CD1c-positive myeloid dendritic cell (primary cell): ENCODE measurements around the gene SFT2D3.

ENCODE experiments used
- DNase-seq: peaks from one replicate; pipeline ENCODE4 v3.0.0-alpha.2; 2016; ENCODE audit errors: extremely low spot score

Gene SFT2D3

GRCh38 chr2:127664065-127664894 lies 37.0 kb upstream of the SFT2D3 start:
- no peak for DNase-seq

- DNase-seq = no peak
These were observed 36.4 kb upstream of the SFT2D3 start for GRCh38 chr2:127664895-127665225.

GRCh38 chr2:127665267-127665893 lies 35.9 kb upstream of the SFT2D3 start:
- DNase-seq = no peak

- DNase-seq = no peak
These were observed 32.2 kb upstream of the SFT2D3 start for GRCh38 chr2:127669056-127669455.

GRCh38 chr2:127670055-127670956 lies 31.0 kb upstream of the SFT2D3 start:
- no peak for DNase-seq

GRCh38 chr2:127670957-127671290 lies 30.4 kb upstream of the SFT2D3 start:
- no peak for DNase-seq

GRCh38 chr2:127671557-127672302 lies 29.6 kb upstream of the SFT2D3 start:
- DNase-seq = no peak

GRCh38 chr2:127672341-127673224 lies 28.7 kb upstream of the SFT2D3 start:
- DNase-seq = peak; percentile 38

GRCh38 chr2:127673291-127674069 lies 27.8 kb upstream of the SFT2D3 start:
- DNase-seq = no peak

- DNase-seq = peak; percentile 11
These were observed 26.8 kb upstream of the SFT2D3 start for GRCh38 chr2:127674241-127675209.

GRCh38 chr2:127675331-127676261 lies 25.7 kb upstream of the SFT2D3 start, which contains the start of gene LIMS2:
Gene LIMS2, minus strand, starts transcription at chr2:127675530. Its CDS starts 506 bp downstream, at chr2:127675024.
- peak; percentile 9 for DNase-seq

- DNase-seq = no peak
These were observed 24.4 kb upstream of the SFT2D3 start for GRCh38 chr2:127676906-127677305.

GRCh38 chr2:127678531-127678930 lies 22.8 kb upstream of the SFT2D3 start:
- no peak for DNase-seq

GRCh38 chr2:127678991-127679390 lies 22.3 kb upstream of the SFT2D3 start:
- no peak for DNase-seq

GRCh38 chr2:127679680-127680361 lies 21.5 kb upstream of the SFT2D3 start:
- no peak for DNase-seq

- no peak for DNase-seq
These were observed 20.5 kb upstream of the SFT2D3 start for GRCh38 chr2:127680706-127681287.
